LNCAP (cell line): Measurements from ENCODE around the gene FES.

Experiments
- CTCF ChIP-seq: fragments of 450-650 bp; IDR thresholded peaks from 2 replicates; pipeline ENCODE4 v1.5.1; 2017; ENCODE audit warnings: mild to moderate bottlenecking

The FES gene

DNA sequence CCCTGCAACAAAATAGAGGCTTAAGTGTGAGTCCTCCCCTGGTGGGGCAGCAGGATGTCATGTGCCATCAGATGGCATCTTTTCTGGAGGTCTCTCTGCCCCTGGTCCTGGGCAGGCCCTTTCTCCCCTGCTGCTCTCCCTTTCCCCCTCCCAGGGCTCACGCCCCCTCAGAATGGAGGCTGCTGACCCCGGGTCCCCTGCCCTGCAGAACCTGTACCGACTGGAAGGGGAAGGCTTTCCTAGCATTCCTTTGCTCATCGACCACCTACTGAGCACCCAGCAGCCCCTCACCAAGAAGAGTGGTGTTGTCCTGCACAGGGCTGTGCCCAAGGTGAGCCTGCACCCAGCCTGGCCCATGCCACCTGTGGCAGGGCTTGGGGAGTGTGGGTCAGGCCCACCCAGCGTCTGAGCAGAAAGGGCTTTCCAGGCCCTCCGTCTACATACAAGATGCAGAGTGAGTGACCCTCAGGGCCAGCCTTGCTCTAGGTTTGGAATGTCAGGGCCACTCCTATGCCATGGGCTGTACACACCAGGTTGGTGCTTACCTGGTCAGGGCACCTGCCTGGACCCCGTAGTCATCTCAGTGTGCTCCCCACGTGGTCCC lies 7.1 kb downstream of the FES start:
- no peak for TF ChIP-seq CTCF

- no peak for TF ChIP-seq CTCF
Measured at GRCh38 chr15:90892023-90892422, 7.7 kb downstream of the FES start.

- TF ChIP-seq CTCF: no peak
Measured at GRCh38 chr15:90892498-90893174, 8.3 kb downstream of the FES start.

- no peak; the same call in 1 of the 2 replicates for TF ChIP-seq CTCF
Measured at GRCh38 chr15:90893175-90894090, 9.1 kb downstream of the FES start.

GRCh38 chr15:90895571-90896117 lies 11.3 kb downstream of the FES start:
- no peak for TF ChIP-seq CTCF

DNA sequence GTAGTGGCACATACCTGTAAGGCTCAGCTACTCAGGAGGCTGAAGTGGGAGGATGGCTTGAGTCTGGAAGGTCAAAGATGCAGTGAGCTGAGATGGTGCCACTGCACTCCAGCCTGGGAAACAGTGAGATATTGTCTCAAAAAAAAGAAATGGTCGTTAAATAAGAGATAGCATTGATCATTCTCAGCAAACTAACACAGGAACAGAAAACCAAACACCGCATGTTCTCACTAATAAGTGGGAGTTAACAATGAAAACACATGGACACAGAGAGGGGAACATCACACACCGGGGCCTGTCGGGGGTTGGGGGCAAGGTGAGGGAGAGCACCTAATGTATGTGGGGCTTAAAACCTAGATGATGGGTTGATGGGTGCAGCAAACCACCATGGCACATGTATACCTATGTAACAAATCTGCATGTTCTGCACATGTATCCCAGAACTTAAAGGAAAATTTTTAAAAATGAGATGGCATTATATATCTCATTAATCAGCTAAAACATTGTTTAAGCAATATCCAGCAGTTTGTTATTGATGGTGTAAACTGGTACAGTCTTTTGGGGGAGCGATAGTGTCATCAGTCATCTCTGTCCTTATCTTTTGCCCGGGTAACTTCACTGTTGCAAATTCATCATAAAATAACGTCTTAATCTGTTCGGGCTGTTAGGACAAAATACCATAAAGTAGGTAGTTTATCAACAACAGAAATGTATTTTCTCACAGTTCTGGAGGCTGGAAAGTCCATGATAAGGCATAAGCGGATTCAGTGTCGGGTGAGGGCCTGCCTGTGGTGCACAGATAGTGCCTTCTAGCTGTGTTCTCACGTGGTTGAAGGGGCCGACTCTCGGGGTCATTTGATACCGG lies 17.1 kb downstream of the FES start:
- TF ChIP-seq CTCF: no peak
